Activated CD8-positive, alpha-beta memory T cell treated with anti-CD3 and anti-CD28 coated beads, Interleukin-2, amount 50 U/mL, for 24 hours (primary cell): ENCODE measurements around the gene LRPAP1.

Source experiments
- DNase-seq: peaks from one replicate; pipeline ENCODE4 v3.0.0-alpha.2; 2020; ENCODE audit errors: extremely low read depth

Gene LRPAP1

GRCh38 chr4:3485011-3485791, 47.0 kb downstream of the LRPAP1 start:
- no peak for DNase-seq

GRCh38 chr4:3484057-3484973, 47.9 kb downstream of the LRPAP1 start:
- DNase-seq = no peak

DNA sequence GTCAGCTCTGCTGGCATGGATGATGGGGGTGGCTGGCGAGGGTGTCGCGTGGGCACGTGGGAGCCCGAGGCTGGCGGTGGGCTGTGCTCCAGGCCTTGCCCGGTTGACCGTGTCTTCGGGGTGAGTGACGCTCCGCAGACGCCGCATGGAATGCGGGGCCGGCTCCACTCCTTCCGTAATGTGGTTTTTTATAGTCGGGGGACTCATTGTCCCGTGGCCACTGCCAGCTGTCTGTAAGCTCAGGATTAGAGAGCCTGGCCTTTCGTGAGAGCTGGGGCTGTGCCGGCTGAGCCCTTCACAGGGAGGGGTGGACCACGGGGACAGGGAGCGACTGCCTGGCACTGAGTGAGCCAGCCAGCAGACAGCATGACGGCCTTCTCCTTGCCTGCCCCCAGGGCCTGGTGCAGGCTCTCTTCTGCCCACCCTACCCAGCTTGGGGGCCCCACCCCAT, 48.7 kb downstream of the LRPAP1 start:
- no peak for DNase-seq

GRCh38 chr4:3482707-3483106, 49.5 kb downstream of the LRPAP1 start:
- DNase-seq = no peak

DNA sequence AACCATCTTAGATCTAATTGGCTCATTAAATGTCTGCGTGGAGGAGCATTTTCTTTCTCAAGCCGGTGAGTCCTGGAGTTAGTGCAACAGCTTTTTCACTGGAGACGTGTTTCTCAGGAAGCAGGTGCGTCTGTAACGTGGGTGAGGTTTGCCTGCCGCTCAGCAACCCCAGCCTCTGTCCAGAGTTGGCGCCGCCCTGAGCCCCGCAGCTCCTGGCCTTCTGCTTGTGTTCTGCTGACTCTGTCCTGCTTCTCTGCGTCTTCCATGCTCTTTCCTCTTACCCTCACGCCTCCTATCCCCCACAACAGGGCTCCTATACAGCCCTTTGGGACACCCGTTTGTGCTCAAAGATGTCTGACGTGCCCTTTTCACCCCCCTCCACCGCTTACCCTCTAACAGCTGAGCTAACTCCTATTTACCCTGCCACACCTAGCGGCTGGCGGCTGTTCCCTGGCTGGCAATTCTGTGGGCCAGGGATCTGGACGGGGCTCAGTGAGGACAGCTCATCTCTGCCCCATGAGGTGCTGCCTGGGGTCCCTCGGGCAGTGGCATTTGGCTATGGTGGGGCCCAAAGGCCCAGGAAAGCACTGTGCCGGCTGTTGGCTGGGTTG, 50.3 kb downstream of the LRPAP1 start:
- DNase-seq = no peak

- no peak for DNase-seq
Observed at GRCh38 chr4:3481113-3481531, 51.1 kb downstream of the LRPAP1 start.

DNA sequence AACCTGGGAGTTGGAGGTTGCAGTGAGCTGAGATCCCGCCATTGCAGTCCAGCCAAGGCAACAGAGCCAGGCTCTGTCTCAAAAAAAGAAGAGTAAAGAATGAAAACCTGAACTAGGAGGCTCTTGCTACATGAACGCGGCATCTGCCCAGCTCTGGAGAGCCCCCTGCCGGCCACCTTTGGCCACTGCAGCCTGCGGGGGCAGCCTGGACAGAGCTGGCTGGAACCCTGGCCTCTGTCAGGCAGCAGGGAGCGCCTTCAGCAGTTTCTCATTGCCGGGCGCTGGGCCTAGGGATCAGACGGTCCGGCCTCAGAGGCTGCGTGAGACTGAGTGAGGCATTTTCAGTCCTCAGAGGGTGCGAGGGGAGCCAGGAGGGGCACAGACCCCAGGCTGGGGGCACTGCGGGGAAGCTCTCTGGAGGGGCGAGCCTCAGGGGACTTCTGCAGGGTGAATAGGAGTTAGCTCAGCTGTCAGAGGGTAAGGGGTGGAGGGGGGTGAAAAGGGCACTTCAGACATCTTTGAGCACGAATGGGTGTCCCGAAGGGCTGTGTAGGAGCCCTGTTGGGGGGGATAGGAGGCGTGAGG, 51.6 kb downstream of the LRPAP1 start:
- peak; percentile 39 for DNase-seq

GRCh38 chr4:3479358-3480101, 52.7 kb downstream of the LRPAP1 start:
- no peak for DNase-seq

DNA sequence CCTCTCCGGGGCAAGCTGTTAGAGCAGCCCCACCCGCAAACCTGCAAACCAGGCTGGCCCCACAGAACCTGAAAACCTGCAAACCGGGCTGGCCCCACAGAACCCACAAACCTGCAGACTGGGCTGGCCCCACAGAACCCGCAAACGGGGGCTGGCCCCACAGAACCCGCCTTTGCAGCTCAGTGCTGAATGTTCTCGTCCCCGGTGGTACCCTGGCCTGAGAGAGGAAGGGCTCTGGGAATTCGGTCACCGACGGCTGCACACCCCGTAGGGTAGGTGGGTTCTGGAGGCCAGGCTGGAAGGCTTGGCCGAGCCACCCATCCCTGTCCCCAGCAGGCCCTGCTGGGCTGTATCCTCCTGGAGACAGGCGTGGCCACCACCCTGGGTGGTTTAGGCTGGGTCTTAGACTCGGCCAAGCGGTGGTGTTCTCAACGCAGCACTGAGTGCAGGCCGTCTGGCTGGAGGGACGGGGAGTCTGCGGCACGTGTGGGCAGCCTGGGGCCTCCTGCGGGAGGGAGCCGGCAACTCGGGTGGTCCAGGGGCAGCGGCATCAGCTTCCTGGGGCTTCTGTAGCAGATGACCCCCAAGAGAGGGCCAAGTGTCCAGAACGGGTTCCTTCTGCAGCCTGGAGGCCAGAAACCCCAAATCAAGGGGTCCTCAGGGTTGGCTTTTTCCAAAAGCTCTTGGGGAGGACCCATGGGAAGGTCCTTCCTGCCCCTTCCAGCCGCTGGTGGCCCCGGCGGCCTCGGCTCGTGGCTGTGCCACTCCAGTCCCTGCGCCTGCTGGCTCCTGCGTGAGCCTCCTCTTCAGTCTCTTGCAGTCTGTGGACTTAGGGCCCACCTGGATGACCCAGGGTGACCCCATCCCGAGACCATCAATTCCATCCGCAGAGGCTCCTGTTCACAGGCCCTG, 53.5 kb downstream of the LRPAP1 start:
- DNase-seq = no peak

DNA sequence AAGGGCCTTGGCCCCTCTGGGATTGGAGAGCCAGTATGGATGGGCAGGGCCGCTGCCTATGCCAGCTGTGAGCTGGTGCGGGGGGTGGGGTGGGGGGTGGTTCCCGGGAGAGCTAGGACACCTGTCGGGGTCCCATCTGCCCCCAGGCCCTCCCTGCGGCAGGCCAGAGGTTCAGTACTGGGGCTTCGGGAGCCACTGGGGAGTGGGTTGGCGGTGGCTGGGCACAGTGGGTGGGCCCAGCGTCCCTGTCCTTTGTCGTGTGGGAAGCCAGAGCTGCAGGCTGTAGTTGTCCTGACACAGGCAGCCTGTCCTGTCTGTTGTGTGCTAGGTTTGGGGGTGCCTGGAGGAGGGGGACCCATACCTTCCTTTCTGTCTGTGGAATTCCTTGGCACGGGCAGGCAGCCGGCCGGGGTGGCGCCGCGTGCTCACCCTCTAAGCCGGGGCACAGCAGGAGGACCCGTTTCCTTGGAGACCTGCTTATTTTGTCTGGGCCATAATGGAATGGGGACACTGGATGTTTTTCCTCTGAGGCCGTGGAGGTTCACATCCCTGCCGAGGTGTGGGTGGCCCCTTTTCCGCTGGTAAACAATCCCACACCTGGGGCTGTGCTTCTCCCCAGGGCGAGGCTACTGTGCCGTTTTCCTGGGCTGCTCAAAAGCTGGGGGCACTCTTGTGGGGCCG, 54.3 kb downstream of the LRPAP1 start:
- no peak for DNase-seq

- no peak for DNase-seq
Observed at GRCh38 chr4:3476936-3477749, 55.1 kb downstream of the LRPAP1 start.

GRCh38 chr4:3476341-3476747, 55.9 kb downstream of the LRPAP1 start:
- DNase-seq = no peak

GRCh38 chr4:3475713-3476260, 56.4 kb downstream of the LRPAP1 start:
- no peak for DNase-seq

DNA sequence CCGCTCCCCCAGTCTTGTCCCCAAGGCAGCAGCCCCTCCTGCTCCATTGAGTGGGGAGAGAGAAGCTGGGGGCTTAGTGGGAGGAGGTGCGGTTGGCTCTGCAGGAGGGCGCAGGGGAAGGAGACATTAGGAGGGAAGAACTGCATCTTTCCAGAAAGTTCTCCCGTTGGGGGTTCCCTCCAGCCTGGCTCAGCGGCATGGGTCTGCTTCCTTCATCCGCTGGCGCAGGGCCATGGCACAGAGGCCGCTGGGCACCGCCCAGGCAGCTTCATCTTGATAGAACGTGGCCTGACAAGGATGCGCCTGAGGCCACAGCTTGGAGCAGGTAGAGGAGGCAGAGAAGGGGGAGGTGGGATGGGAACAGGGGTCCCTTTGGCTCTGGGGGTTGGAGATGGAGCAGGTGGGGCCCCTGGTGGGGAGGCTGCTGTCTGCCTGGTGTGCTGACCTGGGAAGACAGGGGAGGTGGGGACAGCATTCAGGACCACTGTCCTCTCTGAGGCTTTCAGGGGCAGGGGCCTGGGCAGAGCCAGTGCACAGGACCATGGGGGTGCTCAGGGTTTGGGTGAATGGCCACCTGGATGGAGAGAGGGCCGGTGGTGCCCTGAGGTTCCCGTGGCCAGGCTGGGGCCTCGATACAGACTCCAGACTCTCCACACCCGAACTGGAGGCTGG, 57.0 kb downstream of the LRPAP1 start:
- no peak for DNase-seq

DNA sequence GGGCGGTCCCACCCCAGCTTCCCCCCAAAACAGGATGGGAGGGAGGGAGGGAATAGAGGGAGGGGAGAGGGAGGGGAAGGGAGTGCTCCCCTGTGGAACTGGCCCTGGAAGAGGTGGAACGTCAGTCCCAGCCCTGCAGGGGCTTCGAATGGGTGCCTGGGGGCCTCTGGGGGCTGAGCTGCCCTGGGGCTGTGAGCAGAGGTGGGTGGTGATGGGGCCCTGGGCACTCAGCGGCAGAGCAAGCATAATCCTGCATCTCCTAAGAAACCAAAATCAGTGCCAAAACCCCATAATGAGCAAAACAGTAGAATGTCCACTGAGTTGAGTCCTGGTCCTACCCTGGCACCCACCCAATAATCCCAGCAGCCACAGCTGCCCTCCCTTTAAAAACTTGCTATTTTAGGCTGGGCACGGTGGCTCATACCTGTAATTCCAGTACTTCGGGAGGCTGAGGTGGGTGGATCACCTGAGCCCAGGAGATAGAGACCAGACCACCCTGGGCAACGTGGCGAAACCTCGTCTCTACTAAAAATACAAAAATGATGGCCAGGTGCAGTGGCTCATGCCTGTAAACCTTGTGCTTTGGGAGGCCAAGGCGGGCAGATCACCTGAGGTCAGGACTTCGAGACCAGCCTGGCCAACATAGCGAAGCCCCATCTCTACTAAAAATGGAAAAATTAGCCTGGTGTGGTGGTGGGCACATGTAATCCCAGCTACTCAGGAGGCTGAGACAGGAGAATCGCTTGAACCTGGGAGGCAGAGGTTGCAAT, 58.0 kb downstream of the LRPAP1 start:
- no peak for DNase-seq

- DNase-seq = no peak
Observed at GRCh38 chr4:3473181-3473950, 58.9 kb downstream of the LRPAP1 start.
